GM23338 (cell line): Measurements from ENCODE around the gene TNFSF13. TPM values are rescaled to one million over a fixed set of nuclear protein-coding genes. Genes with fewer than 3 reads are reported as not detected.

Experiments
- POLR2AphosphoS5 ChIP-seq: IDR thresholded peaks from 2 replicates; pipeline ENCODE4 v1.6.1; 2016; ENCODE audit warnings: antibody characterized with exemption, low read depth
- REST ChIP-seq: IDR thresholded peaks from one replicate; pipeline ENCODE4 v1.6.1; 2018; ENCODE audit warnings: antibody characterized with exemption; ENCODE audit not compliant: unreplicated experiment
- STAT1 ChIP-seq: IDR thresholded peaks from one replicate; pipeline ENCODE4 v1.6.1; 2016; ENCODE audit warnings: antibody characterized with exemption; ENCODE audit not compliant: unreplicated experiment
- ZNF462 ChIP-seq: fragments of 250-450 bp; sonication (Bioruptor Pico); IDR thresholded peaks from 2 replicates; pipeline ENCODE4 v1.5.0; 2020; ENCODE audit warnings: mild to moderate bottlenecking, moderate library complexity
- polyA plus RNA-seq: library from polyadenylated mRNA; unstranded; fragments of >200 nt; fragmentation: Nextera tagmentation; extraction: Ambion mirVana; gene quantifications from 2 replicates; pipeline ENCODE4 v1.2.1, GENCODE V29; 2016
- total RNA-seq: library from RNA; depleted of rRNA; stranded (reverse); fragments of >200 nt; shearing (Covaris generic); gene quantifications from 2 replicates; pipeline ENCODE4 v1.2.3, GENCODE V29; 2014

Gene TNFSF13
- total and polyA plus RNA-seq, 2 experiments from 2014 or later = 2.2 TPM; not detected in 1

GRCh38 chr17:7588553-7589203, 30.1 kb downstream of the TNFSF13 start (continued):
- no peak for TF ChIP-seq ZNF462
- TF ChIP-seq STAT1 = no peak
- TF ChIP-seq POLR2AphosphoS5 = no peak; the same call in 1 of the 2 replicates
- TF ChIP-seq REST = no peak
